HT1080 (cell line): ENCODE data around the gene ZNF672. TPM values are rescaled to one million over a fixed set of nuclear protein-coding genes. Genes with fewer than 3 reads are reported as not detected.
"Not testable (repeated sequence)": the region's sequence is repeated elsewhere in the genome, so short reads cannot be mapped to it uniquely, and the experiment has no call there.

ENCODE experiments used
- DNase-seq: peaks from one replicate; pipeline ENCODE4 v3.0.0-alpha.2; 2015; ENCODE audit warnings: low read depth
- polyA plus RNA-seq, 2 experiments: library from polyadenylated mRNA; depleted of rRNA; stranded (reverse); fragments of >200 nt; gene quantifications; 2 replicates each; pipeline ENCODE4 v1.2.3, GENCODE V29; 2015
- total RNA-seq: library from RNA; depleted of rRNA; stranded (reverse); fragments of >200 nt; shearing (Covaris generic); gene quantifications from 2 replicates; pipeline ENCODE4 v1.2.3, GENCODE V29; 2014; rRNA removed

Gene ZNF672
- total RNA-seq = 27.3 and 28.0 TPM in 2 replicates
- 20.2 and 22.2 TPM in 2 replicates for polyA plus RNA-seq (2015; cell fraction: cytosol; rRNA removed)
- 14.1 and 17.0 TPM in 2 replicates for polyA plus RNA-seq (2015; cell fraction: nucleus; rRNA removed)

GRCh38 chr1:248837781-248838356 is at the start of gene ZNF672:
Gene ZNF672 (plus strand): TSS chr1:248838224. CDS start chr1:248847275, 9,051 bp downstream.
- peak; percentile 99 for DNase-seq

GRCh38 chr1:248788327-248788726 is 49.7 kb upstream of the ZNF672 start:
- DNase-seq = no peak

GRCh38 chr1:248789337-248789736 is 48.7 kb upstream of the ZNF672 start:
- not testable (repeated sequence) for DNase-seq

- DNase-seq = no peak
These were observed 47.6 kb upstream of the ZNF672 start for GRCh38 chr1:248790456-248790855.

GRCh38 chr1:248791010-248791409 is 47.0 kb upstream of the ZNF672 start:
- no peak for DNase-seq

- no peak for DNase-seq
These were observed 45.7 kb upstream of the ZNF672 start for GRCh38 chr1:248792342-248792741.

- no peak for DNase-seq
These were observed 44.4 kb upstream of the ZNF672 start for GRCh38 chr1:248793592-248793991.

GRCh38 chr1:248794663-248795062 is 43.4 kb upstream of the ZNF672 start:
- not testable (repeated sequence) for DNase-seq

GRCh38 chr1:248798791-248799190 is 39.2 kb upstream of the ZNF672 start:
- no peak for DNase-seq

GRCh38 chr1:248800459-248800858 is 37.6 kb upstream of the ZNF672 start:
- no peak for DNase-seq

- DNase-seq = no peak
These were observed 35.6 kb upstream of the ZNF672 start for GRCh38 chr1:248802454-248802853.

- not testable (repeated sequence) for DNase-seq
These were observed 34.5 kb upstream of the ZNF672 start for GRCh38 chr1:248803501-248803900.

GRCh38 chr1:248804771-248805681 is 33.0 kb upstream of the ZNF672 start:
- DNase-seq = no peak

GRCh38 chr1:248805876-248806275 is 32.1 kb upstream of the ZNF672 start:
- no peak for DNase-seq

- DNase-seq = peak; percentile 32
These were observed 30.8 kb upstream of the ZNF672 start for GRCh38 chr1:248807067-248807737.

GRCh38 chr1:248808876-248809275 is 29.1 kb upstream of the ZNF672 start:
- no peak for DNase-seq

GRCh38 chr1:248810000-248810726 is 27.9 kb upstream of the ZNF672 start:
- DNase-seq = no peak

- no peak for DNase-seq
These were observed 27.1 kb upstream of the ZNF672 start for GRCh38 chr1:248810727-248811513.

GRCh38 chr1:248811514-248812490 is 26.2 kb upstream of the ZNF672 start:
- DNase-seq = no peak
